Kidney (tissue), 14 donors: ENCODE results near the gene EXOC3. TPM values are rescaled to one million over a fixed set of nuclear protein-coding genes. Genes with fewer than 3 reads are reported as not detected.
A peak's percentile ranks its signal among the peaks of the same experiment; 100 is the strongest.

Source experiments
- DNase-seq, 5 donors: peaks; one replicate each; pipeline ENCODE4 v3.0.0-alpha.2; 2013 to 2020
- FAIRE-seq: peaks from 2 replicates; lab custom pipeline; 2012; peaks lifted over from hg19 to GRCh38; lab: Jason Lieb, UNC
- H3K27ac ChIP-seq, 2 donors: one replicate each; pipeline ENCODE4 v1.7.0; 2013; ENCODE audit warnings: low read depth in 2 of 2, low read length in 2 of 2, inconsistent platforms in 1 of 2
- H3K27me3 ChIP-seq: one replicate; pipeline ENCODE4 v1.7.1; 2013; ENCODE audit warnings: low read length, inconsistent platforms; ENCODE audit not compliant: control insufficient read depth, insufficient read depth
- H3K36me3 ChIP-seq, 3 donors: one replicate each; pipeline versions ENCODE4 v1.7.0 to v1.7.1; 2013; ENCODE audit warnings: low read length in 3 of 3, control low read depth in 1 of 3, inconsistent platforms in 1 of 3; ENCODE audit not compliant: insufficient read depth in 3 of 3, control insufficient read depth in 2 of 3
- H3K4me1 ChIP-seq, 3 donors: one replicate each; pipeline versions ENCODE4 v1.7.0 to v1.7.1; 2013; ENCODE audit warnings: low read length in 3 of 3, inconsistent platforms in 1 of 3, low read depth in 1 of 3; ENCODE audit not compliant: control insufficient read depth in 2 of 3, insufficient read depth in 2 of 3
- H3K4me3 ChIP-seq, 3 donors: one replicate each; pipeline versions ENCODE4 v1.7.0 to v1.8.1; 2013; ENCODE audit warnings: low read length in 3 of 3, control low read depth in 1 of 3, inconsistent platforms in 1 of 3
- H3K9ac ChIP-seq, 3 donors: one replicate each; pipeline versions ENCODE4 v1.7.0 to v1.7.1; 2013; ENCODE audit warnings: low read length in 3 of 3, control low read depth in 1 of 3, inconsistent platforms in 1 of 3
- H3K9me3 ChIP-seq, 3 donors: one replicate each; pipeline versions ENCODE4 v1.7.0 to v1.7.1; 2013; ENCODE audit warnings: low read length in 3 of 3, control low read depth in 1 of 3, inconsistent platforms in 1 of 3; ENCODE audit not compliant: control insufficient read depth in 2 of 3, insufficient read depth in 1 of 3
- CTCF ChIP-seq: IDR thresholded peaks from 3 replicates; pipeline ENCODE4 v1.5.1; 2012; ENCODE audit warnings: mild to moderate bottlenecking, moderate library complexity, borderline replicate concordance; ENCODE audit not compliant: insufficient read depth; ENCODE audit errors: extremely low read depth
- intact Hi-C: fragments of 100-400 bp; cut with DNase I; formaldehyde crosslinking; loops from one replicate; pipeline ENCODE4 v1.11.1; 2022
- polyA plus RNA-seq: library from polyadenylated mRNA; stranded (reverse); fragments of 350-450 nt; fragmentation: Illumina TruSeq; extraction: RNeasy Lipid Tissue Mini Kit (QIAGEN cat#74804); gene quantifications from one replicate; pipeline ENCODE4 v1.2.3, GENCODE V29; 2014; ENCODE audit warnings: low read depth, low replicate concordance; ENCODE audit not compliant: insufficient read depth
- total RNA-seq: library from RNA; stranded (reverse); fragmentation: NEBNext Ultra II Directional; extraction: Animal tissue kit (Norgen Biotek cat#: 25700); gene quantifications from one replicate; pipeline ENCODE4 v1.2.1, GENCODE V29; 2021
- donor health status: control.
- donor health status: control.
- donor health status: control.
- donor health status: control.
- donor health status: control.
- donor health status: DM: yes; HTN: yes; CAD: no.
- donor health status: Normal renal cell carcinoma (clear cell type).

EXOC3 gene
- total and polyA plus RNA-seq, 2 donors from 2014 or later: 40.5 to 71.5 TPM

- DNase-seq (peak in 2 of 5 donors; percentile 22 to 57), FAIRE-seq (no peak)
- H3K9ac ChIP-seq: no peak overlapping the region
- H3K27ac ChIP-seq: no peak overlapping the region
- H3K4me3 ChIP-seq: no peak overlapping the region
- no peaks in the 10 kb centered on the region for H3K4me1 ChIP-seq
- TF ChIP-seq CTCF: no peak
- H3K9me3 ChIP-seq: no peaks in the 10 kb centered on the region
- H3K36me3 ChIP-seq: peaks cover 0 to 20% (median 19%) of the 10 kb centered on the region in 3 donors
- intact Hi-C loops: no loop called here
- no peaks in the 10 kb centered on the region for H3K27me3 ChIP-seq
These were observed 21.5 kb downstream of the EXOC3 start for GRCh38 chr5:464446-464842.

- FAIRE-seq (no peak), DNase-seq (peak in 2 of 5 donors; percentile 33 to 76)
- no peak for TF ChIP-seq CTCF
- Histone ChIP-seq H3K4me1 (no peaks in the 10 kb centered on the region), H3K4me3 (no peak overlapping the region), H3K9me3 (no peaks in the 10 kb centered on the region), H3K9ac (no peak overlapping the region), H3K27ac (no peak overlapping the region), H3K36me3 (peaks cover 0 to 20% (median 15%) of the 10 kb centered on the region in 3 donors), H3K27me3 (no peaks in the 10 kb centered on the region)
- intact Hi-C loops: no loop called here
These were observed 22.0 kb downstream of the EXOC3 start for GRCh38 chr5:464843-465590.

- Histone ChIP-seq H3K9me3 (no peaks in the 10 kb centered on the region), H3K27me3 (no peaks in the 10 kb centered on the region), H3K4me1 (no peaks in the 10 kb centered on the region), H3K9ac (no peak overlapping the region), H3K4me3 (no peak overlapping the region), H3K36me3 (peaks cover 0 to 20% (median 12%) of the 10 kb centered on the region in 3 donors), H3K27ac (no peak overlapping the region)
- FAIRE-seq: no peak
- no peak for TF ChIP-seq CTCF
- DNase-seq: peak in 2 of 5 donors; percentile 24 to 65
- intact Hi-C loops: no loop called here
These were observed 22.8 kb downstream of the EXOC3 start for GRCh38 chr5:465591-466403.
